Adrenal gland (tissue), 12 donors: ENCODE data around the gene FXR2. TPM values are rescaled to one million over a fixed set of nuclear protein-coding genes. Genes with fewer than 3 reads are reported as not detected.

Source experiments
- DNase-seq, 7 donors: peaks; one replicate each; pipeline ENCODE4 v3.0.0-alpha.2; 2019 to 2020
- H3K27ac ChIP-seq, 5 donors: fragments of 200-600 bp; sonication (generic) in 4 of 5; 1 replicate in 3 of 5; 2 replicates in 2 of 5; pipeline versions ENCODE4 v1.5.1 to v1.8.0; 2016 to 2020; ENCODE audit warnings: mild to moderate bottlenecking in 1 of 5
- H3K27me3 ChIP-seq: fragments of 200-600 bp; 2 replicates; pipeline ENCODE4 v1.8.0; 2021
- H3K36me3 ChIP-seq, 2 donors: fragments of 200-600 bp; replicated peaks in 1 of 2; 1 replicate in 1 of 2; 2 replicates in 1 of 2; pipeline versions ENCODE4 v1.5.1 to v1.8.0; 2018 to 2022
- H3K4me1 ChIP-seq, 2 donors: fragments of 200-600 bp; replicated peaks in 1 of 2; 1 replicate in 1 of 2; 2 replicates in 1 of 2; pipeline versions ENCODE4 v1.5.1 to v1.8.0; 2018 to 2021
- H3K4me3 ChIP-seq, 4 donors: fragments of 200-600 bp; sonication (generic) in 3 of 4; one replicate each; pipeline ENCODE4 v1.5.1; 2016 to 2018
- H3K9me3 ChIP-seq, 3 donors: fragments of 200-600 bp; sonication (generic) in 1 of 3; replicated peaks in 1 of 3; 1 replicate in 2 of 3; 2 replicates in 1 of 3; pipeline versions ENCODE4 v1.5.1 to v1.8.0; 2016 to 2021
- CTCF ChIP-seq, 6 experiments: fragments of 450-650 bp in 4 of 6; fragments of 200-600 bp in 2 of 6; sonication (generic) in 1 of 6; IDR thresholded peaks; 1 replicate in 5 of 6; 2 replicates in 1 of 6; pipeline versions ENCODE4 v1.5.1 to v1.8.0; 2016 to 2021; ENCODE audit warnings: antibody characterized with exemption in 6 of 6, mild to moderate bottlenecking in 2 of 6, moderate library complexity in 1 of 6
- POLR2A ChIP-seq, 2 donors: fragments of 450-650 bp; IDR thresholded peaks; one replicate each; pipeline ENCODE4 v1.6.1; 2017; ENCODE audit warnings: antibody characterized with exemption in 2 of 2, mild to moderate bottlenecking in 2 of 2, moderate library complexity in 1 of 2
- WGBS, 4 donors: extraction: QIAGEN DNeasy Blood & Tissue Kit in 2 of 4; methylation state at CpG; one replicate each; pipeline versions ENCODE4 v1.1.5 to v1.1.7; 2013 to 2017; 5-methylcytosine and 5-hydroxymethylcytosine counted together
- intact Hi-C, 2 donors: fragments of 100-400 bp; cut with DNase I; formaldehyde crosslinking; loops; one replicate each; pipeline versions ENCODE4 v1.14.1 to v1.15.0; 2022 to 2023
- polyA plus RNA-seq, 3 donors: library from polyadenylated mRNA; stranded (reverse); fragments of 200-250 nt in 2 of 3; fragments of 350-450 nt in 1 of 3; fragmentation: Illumina TruSeq in 1 of 3; extraction: RNeasy Lipid Tissue Mini Kit (QIAGEN cat#74804) in 1 of 3; gene quantifications; one replicate each; pipeline ENCODE4 v1.2.3, GENCODE V29; 2013 to 2014
- total RNA-seq, 9 donors: library from RNA; depleted of rRNA in 4 of 9; stranded (reverse); fragments of >200 nt in 4 of 9; fragments of 120-200 nt in 1 of 9; fragmentation: NEBNext Ultra II Directional in 1 of 9; extraction: Animal tissue kit (Norgen Biotek cat#: 25700) in 1 of 9; gene quantifications; one replicate each; pipeline versions ENCODE4 v1.1.0 to v1.2.4, GENCODE V29; 2013 to 2023
- donor health status: healthy with polysubstance abuse.
- donor health status: Bipolar disorder and iron deficiency.
- donor health status: DM: yes; HTN: yes; CAD: no.
- donor health status: DM: no; HTN: no; CAD: no.
- donor health status: DM: no; HTN: no; CAD: no.
- donor health status: DM: yes; HTN: yes; CAD: no.

The FXR2 gene
- total and polyA plus RNA-seq, 12 donors, result 35.6 to 73.1 (median 43.9) TPM

- H3K27ac ChIP-seq, result peak overlapping the region in 2 of 5 donors; percentile 95 to 97
These were observed 58.1 kb downstream of the FXR2 start for GRCh38 chr17:7556627-7557026.

GRCh38 chr17:7555320-7555948, 59.3 kb downstream of the FXR2 start:
- no peak for DNase-seq
- H3K9me3 ChIP-seq, result no peaks in the 10 kb centered on the region
- H3K27me3 ChIP-seq, result no peaks in the 10 kb centered on the region
- no peak overlapping the region for H3K4me3 ChIP-seq
- 69 to 76% (median 71%) methylated on average over 10 of the region's 10 CpGs for whole genome bisulfite sequencing, 4 donors
- H3K4me1 ChIP-seq, result peaks cover 17 to 34% of the 10 kb centered on the region in 2 donors
- H3K27ac ChIP-seq, result no peak overlapping the region
- H3K36me3 ChIP-seq, result no peaks in the 10 kb centered on the region
- TF ChIP-seq POLR2A (IDR thresholded peaks at IDR 0.05) (no peak), CTCF (IDR thresholded peaks at IDR 0.05) (no peak)
- intact Hi-C loops, result loop anchor here in 1 of 2 donors (10.0 kb wide), 1 partner anchor 201 kb away; the partner anchor contains the start of genes KCTD11 and TMEM95

More at GRCh38 chr17:7556627-7557026, 58.1 kb downstream of the FXR2 start:
- H3K27me3 ChIP-seq, result no peaks in the 10 kb centered on the region
- H3K4me3 ChIP-seq, result no peak overlapping the region
- H3K9me3 ChIP-seq, result no peaks in the 10 kb centered on the region
- peaks cover 22 to 38% of the 10 kb centered on the region in 2 donors for H3K4me1 ChIP-seq
- no peak for DNase-seq
- TF ChIP-seq POLR2A (IDR thresholded peaks at IDR 0.05), result no peak
- no peak for TF ChIP-seq CTCF (IDR thresholded peaks at IDR 0.05)
- no peaks in the 10 kb centered on the region for H3K36me3 ChIP-seq
- intact Hi-C loops, result loop anchor here in 1 of 2 donors (10.0 kb wide), 1 partner anchor 202 kb away; the partner anchor contains the start of genes KCTD11 and TMEM95
- WGBS, 4 donors, result 76 to 93% (median 91%) methylated on average over 8 to 12 of the region's 12 CpGs

- Histone ChIP-seq H3K9me3 (no peaks in the 10 kb centered on the region), H3K36me3 (no peaks in the 10 kb centered on the region), H3K4me1 (peaks cover 23% of the 10 kb centered on the region in 2 donors), H3K27me3 (no peaks in the 10 kb centered on the region), H3K4me3 (no peak overlapping the region), H3K27ac (peak overlapping the region in 2 of 5 donors; percentile 48 to 56)
- WGBS, 4 donors, result 88 to 100% (median 90%) methylated on average over 1 of the region's 1 CpG
- DNase-seq, result no peak
- intact Hi-C loops, result loop anchor here in 1 of 2 donors (10.0 kb wide), 1 partner anchor 199 kb away; the partner anchor contains the start of genes KCTD11 and TMEM95
- TF ChIP-seq POLR2A (IDR thresholded peaks at IDR 0.05), result no peak
- no peak for TF ChIP-seq CTCF (IDR thresholded peaks at IDR 0.05)
These were observed 61.3 kb downstream of the FXR2 start for GRCh38 chr17:7553356-7553755.

GRCh38 chr17:7552621-7553051, 62.1 kb downstream of the FXR2 start:
- peak overlapping the region in 2 of 5 donors; percentile 47 to 65 for H3K27ac ChIP-seq
- no peaks in the 10 kb centered on the region for H3K27me3 ChIP-seq
- no peak for DNase-seq
- WGBS, 4 donors, result 72 to 80% (median 75%) methylated on average over 6 of the region's 6 CpGs
- H3K9me3 ChIP-seq, result no peaks in the 10 kb centered on the region
- H3K36me3 ChIP-seq, result no peaks in the 10 kb centered on the region
- H3K4me1 ChIP-seq, result peaks cover 18 to 20% of the 10 kb centered on the region in 2 donors
- intact Hi-C loops, result loop anchor here in 1 of 2 donors (10.0 kb wide), 1 partner anchor 198 kb away; the partner anchor contains the start of genes KCTD11 and TMEM95
- H3K4me3 ChIP-seq, result no peak overlapping the region
- TF ChIP-seq POLR2A (IDR thresholded peaks at IDR 0.05) (no peak), CTCF (IDR thresholded peaks at IDR 0.05) (no peak)
